HUES48 (cell line): ENCODE measurements around the gene FHL1.
A peak's percentile ranks its signal among the peaks of the same experiment; 100 is the strongest.

Experiments used
- H3K27ac ChIP-seq: one replicate; pipeline ENCODE4 v1.7.0; 2013; ENCODE audit warnings: low read depth, low read length, inconsistent platforms
- H3K27me3 ChIP-seq: 2 replicates; pipeline ENCODE4 v1.6.1; 2013; ENCODE audit warnings: mild to moderate bottlenecking, low read length; ENCODE audit not compliant: control insufficient read depth, insufficient read depth
- H3K36me3 ChIP-seq: 2 replicates; pipeline ENCODE4 v1.6.1; 2013; ENCODE audit warnings: low read length; ENCODE audit not compliant: control insufficient read depth, insufficient read depth
- H3K4me1 ChIP-seq: 2 replicates; pipeline ENCODE4 v1.6.1; 2013; ENCODE audit warnings: mild to moderate bottlenecking, low read length; ENCODE audit not compliant: control insufficient read depth, insufficient read depth
- H3K4me3 ChIP-seq: 2 replicates; pipeline ENCODE4 v1.5.1; 2013; ENCODE audit warnings: mild to moderate bottlenecking, low read depth, low read length
- H3K9ac ChIP-seq: 2 replicates; pipeline ENCODE4 v1.6.1; 2013; ENCODE audit warnings: mild to moderate bottlenecking, low read depth, low read length, moderate library complexity
- H3K9me3 ChIP-seq: 2 replicates; pipeline ENCODE4 v1.6.1; 2013; ENCODE audit warnings: low read length; ENCODE audit not compliant: control insufficient read depth, insufficient read depth

Gene FHL1

GRCh38 chrX:136147976-136148375 lies 643 bp downstream of the FHL1 start:
- peaks cover 20% of the 10 kb centered on the region for H3K4me1 ChIP-seq
- H3K36me3 ChIP-seq, result no peaks in the 10 kb centered on the region
- H3K27me3 ChIP-seq, result peaks cover 36% of the 10 kb centered on the region
- H3K9ac ChIP-seq, result no peak overlapping the region
- H3K9me3 ChIP-seq, result no peaks in the 10 kb centered on the region
- peak overlapping the region; percentile 79 for H3K4me3 ChIP-seq
- H3K27ac ChIP-seq, result no peak overlapping the region

- H3K27ac ChIP-seq, result no peak overlapping the region
- H3K9me3 ChIP-seq, result no peaks in the 10 kb centered on the region
- peak overlapping the region; percentile 79 for H3K4me3 ChIP-seq
- H3K27me3 ChIP-seq, result peaks cover 36% of the 10 kb centered on the region
- H3K9ac ChIP-seq, result peak overlapping the region; percentile 31; the same call in 1 of the 2 replicates
- H3K36me3 ChIP-seq, result no peaks in the 10 kb centered on the region
- H3K4me1 ChIP-seq, result peaks cover 20% of the 10 kb centered on the region
Observed at GRCh38 chrX:136148391-136148790, 1.1 kb downstream of the FHL1 start.

GRCh38 chrX:136154998-136155397 lies 7.7 kb downstream of the FHL1 start:
- no peak overlapping the region for H3K9ac ChIP-seq
- H3K4me3 ChIP-seq, result no peak overlapping the region
- H3K9me3 ChIP-seq, result no peaks in the 10 kb centered on the region
- no peak overlapping the region for H3K27ac ChIP-seq
- H3K4me1 ChIP-seq, result peaks cover 4% of the 10 kb centered on the region
- H3K36me3 ChIP-seq, result no peaks in the 10 kb centered on the region
- no peaks in the 10 kb centered on the region for H3K27me3 ChIP-seq

GRCh38 chrX:136156560-136157117 lies 9.3 kb downstream of the FHL1 start:
- Histone ChIP-seq H3K36me3 (no peaks in the 10 kb centered on the region), H3K4me3 (no peak overlapping the region), H3K27ac (no peak overlapping the region), H3K9ac (no peak overlapping the region), H3K9me3 (no peaks in the 10 kb centered on the region), H3K4me1 (no peaks in the 10 kb centered on the region; the same call in 1 of the 2 replicates), H3K27me3 (no peaks in the 10 kb centered on the region)

GRCh38 chrX:136157187-136157586 lies 9.9 kb downstream of the FHL1 start:
- H3K9me3 ChIP-seq, result no peaks in the 10 kb centered on the region
- no peaks in the 10 kb centered on the region; the same call in 1 of the 2 replicates for H3K4me1 ChIP-seq
- no peak overlapping the region for H3K27ac ChIP-seq
- no peaks in the 10 kb centered on the region for H3K27me3 ChIP-seq
- no peak overlapping the region for H3K4me3 ChIP-seq
- H3K9ac ChIP-seq, result no peak overlapping the region
- H3K36me3 ChIP-seq, result no peaks in the 10 kb centered on the region

- Histone ChIP-seq H3K9me3 (no peaks in the 10 kb centered on the region), H3K27me3 (no peaks in the 10 kb centered on the region), H3K27ac (no peak overlapping the region), H3K4me3 (no peak overlapping the region), H3K36me3 (no peaks in the 10 kb centered on the region), H3K4me1 (no peaks in the 10 kb centered on the region; the same call in 1 of the 2 replicates), H3K9ac (no peak overlapping the region)
Observed at GRCh38 chrX:136158685-136159084, 11.4 kb downstream of the FHL1 start.

GRCh38 chrX:136159611-136160025 lies 12.3 kb downstream of the FHL1 start:
- no peak overlapping the region for H3K4me3 ChIP-seq
- no peak overlapping the region for H3K9ac ChIP-seq
- no peak overlapping the region for H3K27ac ChIP-seq
- no peaks in the 10 kb centered on the region for H3K27me3 ChIP-seq
- peaks cover 2% of the 10 kb centered on the region for H3K4me1 ChIP-seq
- H3K9me3 ChIP-seq, result no peaks in the 10 kb centered on the region
- no peaks in the 10 kb centered on the region for H3K36me3 ChIP-seq

GRCh38 chrX:136162827-136163570 lies 15.7 kb downstream of the FHL1 start:
- Histone ChIP-seq H3K27ac (no peak overlapping the region), H3K9ac (no peak overlapping the region)

GRCh38 chrX:136163689-136164088 lies 16.4 kb downstream of the FHL1 start:
- Histone ChIP-seq H3K9ac (no peak overlapping the region), H3K36me3 (no peaks in the 10 kb centered on the region), H3K27me3 (no peaks in the 10 kb centered on the region), H3K4me3 (no peak overlapping the region), H3K4me1 (peaks cover 36% of the 10 kb centered on the region), H3K27ac (no peak overlapping the region), H3K9me3 (no peaks in the 10 kb centered on the region)

More at GRCh38 chrX:136162827-136163570, 15.7 kb downstream of the FHL1 start:
- no peaks in the 10 kb centered on the region for H3K36me3 ChIP-seq
- H3K4me1 ChIP-seq, result peaks cover 29% of the 10 kb centered on the region
- H3K4me3 ChIP-seq, result no peak overlapping the region
- H3K27me3 ChIP-seq, result no peaks in the 10 kb centered on the region
- H3K9me3 ChIP-seq, result no peaks in the 10 kb centered on the region

GRCh38 chrX:136165406-136165805 lies 18.1 kb downstream of the FHL1 start:
- Histone ChIP-seq H3K27me3 (no peaks in the 10 kb centered on the region), H3K4me1 (peaks cover 52% of the 10 kb centered on the region), H3K27ac (no peak overlapping the region), H3K9ac (no peak overlapping the region), H3K9me3 (no peaks in the 10 kb centered on the region), H3K36me3 (no peaks in the 10 kb centered on the region), H3K4me3 (no peak overlapping the region)

- Histone ChIP-seq H3K36me3 (no peaks in the 10 kb centered on the region), H3K4me1 (peaks cover 62% of the 10 kb centered on the region), H3K4me3 (no peak overlapping the region), H3K27ac (peak overlapping the region; percentile 5), H3K9ac (no peak overlapping the region), H3K27me3 (no peaks in the 10 kb centered on the region), H3K9me3 (no peaks in the 10 kb centered on the region)
Observed at GRCh38 chrX:136166221-136166855, 19.0 kb downstream of the FHL1 start.
